GM19467 (cell line): ENCODE measurements around the gene CEBPA.

Experiments
- ATAC-seq: cut with Tn5 transposase; IDR thresholded peaks from one replicate; pipeline ENCODE4 v1.9.1; 2021; ENCODE audit warnings: mild to moderate bottlenecking, moderate library complexity; ENCODE audit not compliant: unreplicated experiment

CEBPA gene

DNA sequence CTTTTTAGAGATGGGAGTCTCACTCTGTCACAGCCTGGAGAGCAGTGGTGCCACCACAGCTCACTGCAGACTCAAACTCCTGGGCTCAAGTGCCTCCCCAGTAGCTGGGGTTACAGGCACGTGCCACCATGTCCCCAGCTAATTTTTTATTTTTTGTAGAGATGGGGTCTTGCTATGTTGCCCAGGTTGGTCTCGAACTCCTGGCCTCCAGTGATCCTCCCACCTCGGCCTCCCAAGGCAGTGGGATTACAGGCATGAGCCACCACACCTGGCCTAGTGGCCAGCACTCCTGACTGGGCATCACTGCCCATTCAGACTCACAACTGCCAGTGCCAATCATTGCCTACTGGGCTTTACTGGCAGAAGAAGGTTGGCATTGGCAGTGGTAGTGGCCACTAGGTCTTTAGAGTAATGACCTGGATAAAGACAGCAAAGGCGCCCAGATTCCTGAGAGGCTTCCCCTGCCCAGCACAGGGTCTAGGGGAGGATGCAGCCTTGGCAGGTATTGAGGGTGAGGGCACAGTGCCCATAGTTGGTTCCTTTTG, 49.8 kb downstream of the CEBPA start:
- ATAC-seq: no peak

DNA sequence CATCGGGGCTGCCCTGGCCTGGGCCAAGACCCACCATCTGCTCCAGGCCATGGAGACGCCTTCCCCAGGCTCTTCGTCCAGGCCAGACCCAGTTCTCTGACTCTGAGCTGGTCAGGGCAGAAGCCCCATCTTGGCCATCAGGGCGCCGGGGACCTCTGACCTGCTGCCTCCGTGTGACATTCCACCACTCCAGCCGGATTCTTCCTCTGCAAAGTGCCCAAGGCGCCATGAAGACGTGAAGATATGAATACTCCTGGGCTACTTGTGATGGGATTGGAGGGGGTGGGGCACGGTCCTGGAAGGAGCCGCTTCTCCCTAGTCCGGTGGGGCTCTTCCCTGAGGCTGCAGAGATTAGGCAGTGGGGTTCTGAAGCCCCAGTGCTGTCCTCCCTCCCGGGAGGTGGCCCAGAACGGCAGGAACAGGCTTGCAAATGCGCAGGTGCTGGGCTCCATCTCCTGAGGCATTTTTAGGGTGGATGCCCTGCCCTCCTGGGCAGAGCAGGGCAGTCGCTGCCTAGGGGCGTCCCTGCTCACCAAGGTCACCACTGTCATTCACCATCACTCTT, 50.7 kb downstream of the CEBPA start:
- ATAC-seq: no peak

DNA sequence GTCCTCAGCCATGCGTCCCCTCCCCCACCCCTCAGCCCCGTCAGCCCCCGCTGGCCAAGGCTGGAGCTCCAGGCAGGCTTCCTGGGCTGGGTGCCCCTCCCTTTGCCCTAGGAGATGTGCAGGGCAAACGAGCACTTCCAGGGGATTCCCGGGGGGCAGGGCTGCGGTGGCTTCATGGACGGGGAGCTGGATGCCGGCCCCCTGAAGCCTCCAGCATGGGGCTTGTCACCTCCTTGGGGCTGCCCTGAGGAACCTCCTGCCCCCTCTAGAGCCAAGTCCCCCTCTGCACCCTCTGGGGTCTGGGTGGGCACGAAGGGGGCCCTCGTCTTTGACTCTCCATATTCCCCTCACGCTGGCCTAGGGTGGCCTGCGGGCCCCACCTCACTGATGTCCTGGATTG, 51.3 kb downstream of the CEBPA start:
- no peak for ATAC-seq

DNA sequence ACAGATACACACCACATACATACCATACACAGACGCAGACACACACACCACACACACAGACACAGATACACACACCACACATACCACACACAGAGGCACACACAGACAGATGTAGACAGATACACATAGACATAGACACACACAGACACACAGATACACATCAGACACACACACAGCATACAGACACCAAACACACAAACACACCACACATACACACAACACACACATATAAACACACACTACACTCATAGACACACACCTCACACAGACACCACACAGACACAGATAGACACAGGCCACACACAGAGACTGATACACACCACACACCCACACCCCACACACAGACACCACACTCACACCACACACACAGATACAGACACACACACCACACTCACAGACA, 51.8 kb downstream of the CEBPA start:
- no peak for ATAC-seq
